ENCODE results near the gene NAT14.

The NAT14 gene, protein sequence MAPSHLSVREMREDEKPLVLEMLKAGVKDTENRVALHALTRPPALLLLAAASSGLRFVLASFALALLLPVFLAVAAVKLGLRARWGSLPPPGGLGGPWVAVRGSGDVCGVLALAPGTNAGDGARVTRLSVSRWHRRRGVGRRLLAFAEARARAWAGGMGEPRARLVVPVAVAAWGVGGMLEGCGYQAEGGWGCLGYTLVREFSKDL

DNA sequence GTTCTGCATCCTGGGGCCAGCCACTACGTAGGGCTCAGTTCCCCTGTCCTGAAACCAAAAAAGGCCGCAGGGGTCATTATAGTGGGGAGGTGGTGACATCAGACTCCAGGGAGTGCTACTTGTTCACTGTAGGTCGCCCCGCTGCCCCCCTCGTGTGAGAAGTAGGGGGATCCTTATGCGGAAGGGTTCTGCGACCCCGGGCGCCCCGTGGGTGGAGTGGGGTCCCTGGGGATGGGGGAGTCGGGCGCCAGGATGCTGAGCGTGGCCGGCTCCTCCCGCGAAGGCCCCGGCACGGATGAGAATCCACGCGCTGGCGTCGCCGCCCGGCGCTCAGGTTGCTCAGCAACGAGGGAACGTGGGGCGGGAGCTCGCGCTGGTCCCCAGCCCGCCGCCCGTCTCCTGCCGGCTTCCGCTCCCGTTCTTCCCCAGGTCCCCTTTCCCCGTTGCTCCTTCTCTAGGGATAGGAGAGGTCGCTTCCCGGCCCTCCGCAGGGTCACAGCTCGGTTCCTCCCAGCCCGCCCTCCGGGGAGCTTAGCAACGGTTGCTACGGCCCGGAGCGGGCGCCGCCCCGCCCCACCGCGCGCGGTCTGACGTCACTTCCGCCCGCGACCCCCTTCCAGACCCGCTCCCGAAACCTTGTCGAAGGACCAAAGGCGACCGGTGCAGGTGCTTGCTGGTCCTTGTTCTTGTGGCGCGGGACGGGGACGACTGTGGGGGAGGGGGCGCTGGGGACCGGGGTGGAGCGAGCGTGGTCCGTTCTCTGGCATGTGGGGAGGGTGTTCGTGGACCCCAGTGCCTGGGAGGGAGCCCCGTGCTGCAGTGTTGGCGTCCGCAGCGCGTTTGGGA is at the start of gene NAT14:
Gene NAT14 (plus strand): TSS at position 596 of the 846 bp plus-strand sequence. CDS start 521 bp downstream, outside the sequence.
- TF ChIP-seq, protein P1, sequence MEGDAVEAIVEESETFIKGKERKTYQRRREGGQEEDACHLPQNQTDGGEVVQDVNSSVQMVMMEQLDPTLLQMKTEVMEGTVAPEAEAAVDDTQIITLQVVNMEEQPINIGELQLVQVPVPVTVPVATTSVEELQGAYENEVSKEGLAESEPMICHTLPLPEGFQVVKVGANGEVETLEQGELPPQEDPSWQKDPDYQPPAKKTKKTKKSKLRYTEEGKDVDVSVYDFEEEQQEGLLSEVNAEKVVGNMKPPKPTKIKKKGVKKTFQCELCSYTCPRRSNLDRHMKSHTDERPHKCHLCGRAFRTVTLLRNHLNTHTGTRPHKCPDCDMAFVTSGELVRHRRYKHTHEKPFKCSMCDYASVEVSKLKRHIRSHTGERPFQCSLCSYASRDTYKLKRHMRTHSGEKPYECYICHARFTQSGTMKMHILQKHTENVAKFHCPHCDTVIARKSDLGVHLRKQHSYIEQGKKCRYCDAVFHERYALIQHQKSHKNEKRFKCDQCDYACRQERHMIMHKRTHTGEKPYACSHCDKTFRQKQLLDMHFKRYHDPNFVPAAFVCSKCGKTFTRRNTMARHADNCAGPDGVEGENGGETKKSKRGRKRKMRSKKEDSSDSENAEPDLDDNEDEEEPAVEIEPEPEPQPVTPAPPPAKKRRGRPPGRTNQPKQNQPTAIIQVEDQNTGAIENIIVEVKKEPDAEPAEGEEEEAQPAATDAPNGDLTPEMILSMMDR (conservative IDR thresholded peaks at IDR 0.05): no peak
- peak within 1 kb of the TSS; percentile 82 for H3K27ac ChIP-seq

DNA sequence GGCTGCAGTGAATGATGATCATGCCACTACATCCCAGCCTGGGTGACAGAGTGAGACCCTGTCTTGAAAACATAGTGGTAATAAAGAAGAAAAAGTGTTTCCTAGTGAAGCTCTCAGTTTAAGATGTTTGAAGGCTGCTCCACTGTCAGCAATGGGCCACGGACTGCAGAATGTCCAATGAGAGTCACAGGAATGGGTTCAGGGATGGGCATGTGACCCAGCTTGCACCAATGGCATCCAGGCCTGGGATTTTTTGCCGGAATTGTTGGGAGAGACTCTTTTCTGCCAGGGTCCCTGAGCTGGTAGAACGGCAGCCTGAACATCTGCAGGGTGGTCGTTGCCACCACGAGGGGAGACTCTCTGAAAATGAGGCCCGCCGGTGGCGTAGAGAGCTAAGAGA is 48.1 kb upstream of the NAT14 start:
- TF ChIP-seq, protein P1 (conservative IDR thresholded peaks at IDR 0.05): no peak
- no peak overlapping the region for H3K27ac ChIP-seq

DNA sequence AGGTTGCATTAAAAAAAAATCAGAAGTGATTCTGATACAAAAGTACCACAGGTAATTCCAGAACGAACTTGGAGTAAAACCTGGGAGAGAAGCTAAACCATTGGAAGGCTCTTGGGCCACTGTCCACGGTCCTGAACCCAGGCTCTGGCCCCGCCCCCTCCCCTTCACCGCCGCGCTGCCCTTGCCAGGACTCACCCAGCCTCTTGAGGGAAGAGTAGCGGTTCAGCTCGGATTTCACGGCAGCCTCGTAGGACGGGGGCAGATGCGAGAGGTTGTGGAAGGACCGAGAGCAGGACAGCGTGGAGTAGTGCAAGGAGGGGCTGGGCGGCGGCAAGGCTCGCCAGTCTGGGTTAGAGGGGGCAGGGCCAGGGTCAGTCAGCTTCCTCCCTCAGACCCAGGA is 47.6 kb upstream of the NAT14 start:
- TF ChIP-seq, protein P1 (conservative IDR thresholded peaks at IDR 0.05): no peak
- H3K27ac ChIP-seq: no peak overlapping the region

DNA sequence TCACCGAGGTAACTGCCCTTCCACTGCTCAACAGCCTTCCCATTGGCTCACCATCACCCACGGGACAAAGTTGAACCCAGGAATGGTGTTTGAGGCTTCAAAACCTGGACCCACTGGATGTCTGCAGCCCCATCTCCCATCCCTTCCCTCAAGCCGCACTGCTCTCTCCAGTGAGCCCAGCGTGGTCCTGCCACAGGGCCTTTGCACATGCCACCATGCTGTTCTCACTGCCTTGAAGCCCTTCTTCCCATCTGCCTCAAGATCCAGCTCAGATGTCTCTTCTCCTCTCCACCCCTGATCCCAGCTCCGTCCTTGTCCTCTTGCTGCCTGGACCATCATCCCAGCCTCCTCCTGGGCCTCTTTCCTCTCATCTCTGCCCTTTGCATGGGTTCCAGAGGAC is 45.9 kb upstream of the NAT14 start:
- H3K27ac ChIP-seq: no peak overlapping the region
- TF ChIP-seq, protein P1 (conservative IDR thresholded peaks at IDR 0.05): no peak

DNA sequence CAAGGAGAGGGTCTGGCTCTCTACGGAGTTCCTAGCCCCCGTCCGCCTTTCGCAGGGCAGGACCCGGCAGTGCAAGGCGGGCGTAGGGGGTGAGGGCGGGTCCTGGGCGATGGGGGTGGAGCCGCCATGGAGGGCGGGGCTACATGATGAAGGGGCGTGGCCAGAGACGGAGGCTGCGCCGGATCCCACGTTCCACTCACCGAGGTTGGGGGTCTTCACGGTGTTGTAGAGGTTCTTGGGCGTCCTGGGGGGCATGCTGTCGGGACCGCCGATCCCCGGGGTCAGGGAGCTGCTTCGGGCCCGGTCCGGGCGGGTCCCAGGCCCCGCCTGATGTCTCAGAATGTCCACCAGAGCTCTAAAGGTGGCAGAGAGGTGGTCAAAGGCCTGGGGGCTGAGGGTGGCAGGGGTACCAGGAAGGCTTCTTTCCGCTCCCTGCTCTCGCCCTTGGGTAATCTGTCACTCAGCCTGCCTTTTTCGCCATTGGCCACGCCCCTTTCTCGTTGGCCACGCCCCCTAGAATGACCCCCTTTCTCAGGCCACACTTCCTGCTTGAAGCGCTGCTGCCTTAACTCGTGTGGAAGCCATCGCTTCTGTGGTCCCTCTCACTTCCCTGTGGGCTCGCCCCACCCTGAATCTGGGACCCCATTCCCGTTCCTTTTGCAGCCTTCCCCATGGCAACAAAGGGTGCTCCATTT is 44.4 kb upstream of the NAT14 start:
- H3K27ac ChIP-seq: no peak overlapping the region
- TF ChIP-seq, protein P1 (conservative IDR thresholded peaks at IDR 0.05): no peak

DNA sequence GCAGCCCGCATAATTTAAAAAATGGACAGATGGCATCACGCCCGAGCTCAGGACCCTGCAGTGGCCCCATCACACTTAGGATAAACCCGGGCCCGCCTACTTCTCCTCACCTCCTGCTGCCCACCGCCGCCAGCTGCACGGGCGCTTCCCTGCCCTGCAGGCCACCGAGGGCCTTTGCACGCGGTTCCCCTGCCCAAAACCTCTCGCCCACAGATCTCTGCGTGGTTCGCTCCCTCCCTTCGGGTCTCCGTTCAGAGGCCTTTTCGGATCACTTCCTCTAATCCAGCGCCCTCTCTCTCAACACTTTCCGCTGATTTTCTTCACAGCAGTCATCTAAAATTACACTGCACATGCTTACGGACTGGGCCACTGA is 43.7 kb upstream of the NAT14 start:
- TF ChIP-seq, protein P1 (conservative IDR thresholded peaks at IDR 0.05): no peak

DNA sequence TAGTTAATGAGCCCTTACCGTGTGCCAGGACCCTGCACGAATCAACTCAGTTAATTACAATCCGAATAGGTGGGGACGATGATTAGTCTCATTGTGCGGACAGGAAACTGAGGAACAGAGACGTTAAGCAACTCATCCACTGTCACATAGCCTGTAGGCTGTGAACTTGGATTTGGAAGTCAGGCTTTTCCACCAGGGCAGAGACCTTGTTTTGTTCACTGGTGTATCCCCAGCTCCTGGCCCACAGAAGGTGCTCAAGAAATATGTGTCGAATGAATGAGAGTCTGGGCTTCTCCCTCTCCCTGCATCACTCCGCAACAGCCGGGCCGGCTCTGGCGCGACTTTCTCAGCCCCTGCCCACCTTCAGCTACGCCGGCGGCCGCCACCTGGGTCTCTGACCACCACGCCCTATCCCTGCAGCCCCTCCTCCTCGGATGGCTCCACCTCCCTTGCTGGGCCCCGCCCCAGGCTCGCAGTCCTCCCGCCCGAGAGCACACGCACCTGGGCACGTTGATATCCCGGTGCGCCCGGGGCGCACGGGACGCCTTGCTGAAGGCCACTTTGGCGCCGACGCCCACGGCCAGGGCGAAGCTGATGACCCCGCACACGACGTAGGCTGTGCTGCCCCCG is 43.2 kb upstream of the NAT14 start:
- TF ChIP-seq, protein P1 (conservative IDR thresholded peaks at IDR 0.05): no peak
- no peak overlapping the region for H3K27ac ChIP-seq

More for the DNA sequence above, 43.7 kb upstream of the NAT14 start:
- no peak overlapping the region for H3K27ac ChIP-seq

Measured in VCaP (cell line).